ENCODE measurements around the gene LRP4. TPM values are rescaled to one million over a fixed set of nuclear protein-coding genes. Genes with fewer than 3 reads are reported as not detected.
A peak's percentile ranks its signal among the peaks of the same experiment; 100 is the strongest.

LRP4 gene
- total and polyA plus RNA-seq, 2 of the 13 experiments (the other 11 are each of a cell fraction or from before 2014, with no cell fraction given), result 4.7 to 13.3 TPM

DNA sequence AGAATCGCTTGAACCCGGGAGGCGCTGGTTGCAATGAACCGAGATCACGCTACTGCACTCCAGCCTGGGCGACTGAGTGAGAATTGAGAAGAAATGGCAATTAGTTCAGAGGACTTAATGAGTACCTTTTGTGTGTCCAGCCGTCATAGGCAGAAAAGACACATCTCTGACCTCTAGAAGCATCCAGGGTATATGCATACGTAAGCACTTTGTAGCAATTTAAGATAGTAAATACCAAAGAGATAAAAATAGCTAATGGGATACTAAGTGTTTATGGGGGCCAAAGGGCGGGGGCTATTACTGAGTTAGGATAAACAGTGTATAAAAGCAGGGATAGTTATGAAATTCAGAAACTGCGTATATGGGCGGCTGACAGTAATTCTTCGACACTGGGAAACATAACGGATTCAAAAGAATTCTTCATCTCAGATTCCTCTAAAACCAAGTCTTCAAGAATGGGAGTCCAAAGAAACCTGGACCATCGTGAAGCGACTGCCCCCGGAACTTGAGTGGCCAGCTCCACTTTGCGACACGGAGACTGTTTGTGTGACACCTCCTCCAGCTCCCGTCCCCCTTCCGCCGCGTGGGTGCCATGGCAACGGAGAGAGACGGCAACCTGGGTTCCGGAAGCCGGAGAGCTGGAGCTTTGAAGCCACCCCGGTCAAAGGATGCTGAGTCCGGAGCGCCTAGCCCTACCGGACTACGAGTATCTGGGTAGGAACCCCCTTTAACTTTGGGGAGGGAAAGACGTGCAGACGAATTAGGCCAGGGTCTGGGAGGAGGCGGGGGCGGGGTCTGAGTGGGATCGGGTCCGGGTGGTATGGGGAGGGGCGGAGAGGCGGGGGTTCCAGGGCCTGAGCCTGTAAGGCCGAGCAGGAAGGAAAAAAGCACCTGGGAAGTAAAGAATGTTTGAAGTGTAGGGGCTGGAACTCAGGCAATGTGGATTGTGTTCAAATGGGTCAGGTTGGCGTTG is 18.1 kb upstream of the LRP4 start, which contains the start of gene CSTPP1 (continued):
- TF ChIP-seq, protein P1, sequence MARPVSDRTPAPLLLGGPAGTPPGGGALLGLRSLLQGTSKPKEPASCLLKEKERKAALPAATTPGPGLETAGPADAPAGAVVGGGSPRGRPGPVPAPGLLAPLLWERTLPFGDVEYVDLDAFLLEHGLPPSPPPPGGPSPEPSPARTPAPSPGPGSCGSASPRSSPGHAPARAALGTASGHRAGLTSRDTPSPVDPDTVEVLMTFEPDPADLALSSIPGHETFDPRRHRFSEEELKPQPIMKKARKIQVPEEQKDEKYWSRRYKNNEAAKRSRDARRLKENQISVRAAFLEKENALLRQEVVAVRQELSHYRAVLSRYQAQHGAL (CRISPR knock-in tag; IDR thresholded peaks at IDR 0.05; ENCODE audit: not compliant biosample characterization), result no peak
- TF ChIP-seq, protein P2, sequence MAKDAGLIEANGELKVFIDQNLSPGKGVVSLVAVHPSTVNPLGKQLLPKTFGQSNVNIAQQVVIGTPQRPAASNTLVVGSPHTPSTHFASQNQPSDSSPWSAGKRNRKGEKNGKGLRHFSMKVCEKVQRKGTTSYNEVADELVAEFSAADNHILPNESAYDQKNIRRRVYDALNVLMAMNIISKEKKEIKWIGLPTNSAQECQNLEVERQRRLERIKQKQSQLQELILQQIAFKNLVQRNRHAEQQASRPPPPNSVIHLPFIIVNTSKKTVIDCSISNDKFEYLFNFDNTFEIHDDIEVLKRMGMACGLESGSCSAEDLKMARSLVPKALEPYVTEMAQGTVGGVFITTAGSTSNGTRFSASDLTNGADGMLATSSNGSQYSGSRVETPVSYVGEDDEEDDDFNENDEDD (CRISPR knock-in tag; IDR thresholded peaks at IDR 0.05; ENCODE audit: borderline replicate concordance), result no peak
- TF ChIP-seq, protein P3, sequence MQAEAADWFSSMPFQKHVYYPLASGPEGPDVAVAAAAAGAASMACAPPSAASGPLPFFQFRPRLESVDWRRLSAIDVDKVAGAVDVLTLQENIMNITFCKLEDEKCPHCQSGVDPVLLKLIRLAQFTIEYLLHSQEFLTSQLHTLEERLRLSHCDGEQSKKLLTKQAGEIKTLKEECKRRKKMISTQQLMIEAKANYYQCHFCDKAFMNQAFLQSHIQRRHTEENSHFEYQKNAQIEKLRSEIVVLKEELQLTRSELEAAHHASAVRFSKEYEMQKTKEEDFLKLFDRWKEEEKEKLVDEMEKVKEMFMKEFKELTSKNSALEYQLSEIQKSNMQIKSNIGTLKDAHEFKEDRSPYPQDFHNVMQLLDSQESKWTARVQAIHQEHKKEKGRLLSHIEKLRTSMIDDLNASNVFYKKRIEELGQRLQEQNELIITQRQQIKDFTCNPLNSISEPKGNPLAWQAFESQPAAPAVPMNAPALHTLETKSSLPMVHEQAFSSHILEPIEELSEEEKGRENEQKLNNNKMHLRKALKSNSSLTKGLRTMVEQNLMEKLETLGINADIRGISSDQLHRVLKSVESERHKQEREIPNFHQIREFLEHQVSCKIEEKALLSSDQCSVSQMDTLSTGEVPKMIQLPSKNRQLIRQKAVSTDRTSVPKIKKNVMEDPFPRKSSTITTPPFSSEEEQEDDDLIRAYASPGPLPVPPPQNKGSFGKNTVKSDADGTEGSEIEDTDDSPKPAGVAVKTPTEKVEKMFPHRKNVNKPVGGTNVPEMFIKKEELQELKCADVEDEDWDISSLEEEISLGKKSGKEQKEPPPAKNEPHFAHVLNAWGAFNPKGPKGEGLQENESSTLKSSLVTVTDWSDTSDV (CRISPR knock-in tag; IDR thresholded peaks at IDR 0.05), result no peak
- TF ChIP-seq ZNF792 (CRISPR knock-in tag; IDR thresholded peaks at IDR 0.05) (peak; percentile 77; the same call in 1 of the 2 replicates), ZNF510 (CRISPR knock-in tag; IDR thresholded peaks at IDR 0.05; ENCODE audit: low read depth) (no peak), AGO2 (optimal IDR thresholded peaks at IDR 0.05; ENCODE audit: low read depth, low read length) (no peak), RXRA (CRISPR knock-in tag; IDR thresholded peaks at IDR 0.05) (0 out of 2 replicates have a peak, but pooled peaks have one; percentile 44), KDM2A (CRISPR knock-in tag; IDR thresholded peaks at IDR 0.05; ENCODE audit: borderline replicate concordance, low read depth) (peak; percentile 89), IKZF1 (IDR thresholded peaks at IDR 0.05) (no peak), RORA (CRISPR knock-in tag; IDR thresholded peaks at IDR 0.05) (no peak), ZFP62 (CRISPR knock-in tag; IDR thresholded peaks at IDR 0.05) (no peak), HDAC2 (CRISPR knock-in tag; IDR thresholded peaks at IDR 0.05) (peak; percentile 86; the same call in 1 of the 2 replicates), MTA1 (CRISPR knock-in tag; IDR thresholded peaks at IDR 0.05; ENCODE audit: borderline replicate concordance) (0 out of 2 replicates have a peak, but pooled peaks have one; percentile 34), ZNF232 (CRISPR knock-in tag; IDR thresholded peaks at IDR 0.05; ENCODE audit: borderline replicate concordance) (no peak), ZNF33B (CRISPR knock-in tag; IDR thresholded peaks at IDR 0.05) (no peak), ZNF44 (CRISPR knock-in tag; IDR thresholded peaks at IDR 0.05) (no peak)
- TF ChIP-seq, protein P4, sequence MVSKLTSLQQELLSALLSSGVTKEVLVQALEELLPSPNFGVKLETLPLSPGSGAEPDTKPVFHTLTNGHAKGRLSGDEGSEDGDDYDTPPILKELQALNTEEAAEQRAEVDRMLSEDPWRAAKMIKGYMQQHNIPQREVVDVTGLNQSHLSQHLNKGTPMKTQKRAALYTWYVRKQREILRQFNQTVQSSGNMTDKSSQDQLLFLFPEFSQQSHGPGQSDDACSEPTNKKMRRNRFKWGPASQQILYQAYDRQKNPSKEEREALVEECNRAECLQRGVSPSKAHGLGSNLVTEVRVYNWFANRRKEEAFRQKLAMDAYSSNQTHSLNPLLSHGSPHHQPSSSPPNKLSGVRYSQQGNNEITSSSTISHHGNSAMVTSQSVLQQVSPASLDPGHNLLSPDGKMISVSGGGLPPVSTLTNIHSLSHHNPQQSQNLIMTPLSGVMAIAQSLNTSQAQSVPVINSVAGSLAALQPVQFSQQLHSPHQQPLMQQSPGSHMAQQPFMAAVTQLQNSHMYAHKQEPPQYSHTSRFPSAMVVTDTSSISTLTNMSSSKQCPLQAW (CRISPR knock-in tag; IDR thresholded peaks at IDR 0.05), result peak; percentile 41; the same call in 1 of the 2 replicates
- TF ChIP-seq, protein P5, sequence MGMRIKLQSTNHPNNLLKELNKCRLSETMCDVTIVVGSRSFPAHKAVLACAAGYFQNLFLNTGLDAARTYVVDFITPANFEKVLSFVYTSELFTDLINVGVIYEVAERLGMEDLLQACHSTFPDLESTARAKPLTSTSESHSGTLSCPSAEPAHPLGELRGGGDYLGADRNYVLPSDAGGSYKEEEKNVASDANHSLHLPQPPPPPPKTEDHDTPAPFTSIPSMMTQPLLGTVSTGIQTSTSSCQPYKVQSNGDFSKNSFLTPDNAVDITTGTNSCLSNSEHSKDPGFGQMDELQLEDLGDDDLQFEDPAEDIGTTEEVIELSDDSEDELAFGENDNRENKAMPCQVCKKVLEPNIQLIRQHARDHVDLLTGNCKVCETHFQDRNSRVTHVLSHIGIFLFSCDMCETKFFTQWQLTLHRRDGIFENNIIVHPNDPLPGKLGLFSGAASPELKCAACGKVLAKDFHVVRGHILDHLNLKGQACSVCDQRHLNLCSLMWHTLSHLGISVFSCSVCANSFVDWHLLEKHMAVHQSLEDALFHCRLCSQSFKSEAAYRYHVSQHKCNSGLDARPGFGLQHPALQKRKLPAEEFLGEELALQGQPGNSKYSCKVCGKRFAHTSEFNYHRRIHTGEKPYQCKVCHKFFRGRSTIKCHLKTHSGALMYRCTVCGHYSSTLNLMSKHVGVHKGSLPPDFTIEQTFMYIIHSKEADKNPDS (CRISPR knock-in tag; IDR thresholded peaks at IDR 0.05), result 0 out of 2 replicates have a peak, but pooled peaks have one; percentile 26
- TF ChIP-seq, protein P6, sequence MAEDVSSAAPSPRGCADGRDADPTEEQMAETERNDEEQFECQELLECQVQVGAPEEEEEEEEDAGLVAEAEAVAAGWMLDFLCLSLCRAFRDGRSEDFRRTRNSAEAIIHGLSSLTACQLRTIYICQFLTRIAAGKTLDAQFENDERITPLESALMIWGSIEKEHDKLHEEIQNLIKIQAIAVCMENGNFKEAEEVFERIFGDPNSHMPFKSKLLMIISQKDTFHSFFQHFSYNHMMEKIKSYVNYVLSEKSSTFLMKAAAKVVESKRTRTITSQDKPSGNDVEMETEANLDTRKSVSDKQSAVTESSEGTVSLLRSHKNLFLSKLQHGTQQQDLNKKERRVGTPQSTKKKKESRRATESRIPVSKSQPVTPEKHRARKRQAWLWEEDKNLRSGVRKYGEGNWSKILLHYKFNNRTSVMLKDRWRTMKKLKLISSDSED (CRISPR knock-in tag; IDR thresholded peaks at IDR 0.05), result no peak

All from HepG2 (cell line).